ENCODE results near the gene ACP1.
"Not testable (repeated sequence)": the region's sequence is repeated elsewhere in the genome, so short reads cannot be mapped to it uniquely, and the experiment has no call there.

The ACP1 gene

DNA sequence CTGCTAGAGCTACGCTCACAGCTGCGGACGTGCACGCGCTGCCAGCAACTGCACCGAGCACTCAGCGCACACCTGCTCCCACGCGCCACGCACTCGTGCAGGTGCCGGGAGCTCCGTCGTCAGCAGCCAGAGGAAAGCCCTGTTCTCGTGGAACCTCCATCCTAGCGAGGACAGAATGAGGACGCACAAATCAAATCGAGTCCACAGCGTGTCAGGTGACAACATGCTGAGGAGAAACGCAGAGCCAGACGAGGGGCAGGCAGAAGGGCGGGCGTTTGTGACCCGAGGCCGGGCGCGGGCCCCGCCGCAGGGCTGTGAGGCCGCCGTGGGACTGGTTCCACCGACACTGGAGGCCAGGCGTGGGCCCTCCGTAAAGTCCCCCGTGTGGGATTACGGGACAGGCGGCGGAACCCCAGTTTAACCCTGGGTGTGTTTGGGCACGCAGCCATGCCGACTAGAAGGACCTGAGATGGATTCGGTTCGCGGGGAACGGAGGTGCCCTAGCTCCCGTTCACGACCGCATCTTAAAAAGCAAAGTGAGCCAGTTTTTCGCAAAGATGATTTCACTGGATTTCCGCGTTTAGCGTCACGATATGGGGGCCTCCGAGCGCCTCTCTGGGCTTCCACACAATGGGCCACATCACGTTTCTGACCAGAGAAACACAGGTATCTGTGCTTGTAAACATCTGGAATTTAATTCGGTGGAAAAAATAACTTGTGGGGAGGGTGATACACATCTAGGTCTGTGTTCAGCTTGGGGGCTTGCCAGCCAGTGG is 50.0 kb downstream of the ACP1 start:
- no peak for DNase-seq

- DNase-seq, result not testable (repeated sequence)
These were observed 51.2 kb downstream of the ACP1 start for GRCh38 chr2:315925-316324.

- DNase-seq, result no peak
These were observed 51.6 kb downstream of the ACP1 start for GRCh38 chr2:316381-316780.

GRCh38 chr2:317501-318424 is 53.0 kb downstream of the ACP1 start:
- DNase-seq, result no peak

- DNase-seq, result no peak
These were observed 54.4 kb downstream of the ACP1 start for GRCh38 chr2:319059-319600.

DNA sequence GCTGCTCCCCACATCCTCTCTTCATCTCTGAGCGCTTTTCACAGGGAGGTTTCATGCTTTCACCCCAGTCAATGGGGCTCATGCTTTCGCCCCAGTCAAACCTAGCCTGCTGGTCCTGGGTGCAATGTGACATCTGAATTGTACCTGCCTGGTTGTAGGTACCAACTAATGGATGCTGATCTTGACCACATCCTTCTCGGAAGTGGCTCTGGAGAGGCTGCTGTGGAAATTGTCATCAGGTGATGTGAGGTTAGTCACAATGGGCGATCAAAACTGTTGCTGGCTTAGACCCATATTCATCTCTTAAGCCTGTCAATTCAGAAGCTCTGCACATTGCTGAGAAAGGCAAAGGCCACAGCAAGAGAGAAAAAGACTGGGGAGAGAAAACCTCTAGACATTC is 55.8 kb downstream of the ACP1 start:
- no peak for DNase-seq

DNA sequence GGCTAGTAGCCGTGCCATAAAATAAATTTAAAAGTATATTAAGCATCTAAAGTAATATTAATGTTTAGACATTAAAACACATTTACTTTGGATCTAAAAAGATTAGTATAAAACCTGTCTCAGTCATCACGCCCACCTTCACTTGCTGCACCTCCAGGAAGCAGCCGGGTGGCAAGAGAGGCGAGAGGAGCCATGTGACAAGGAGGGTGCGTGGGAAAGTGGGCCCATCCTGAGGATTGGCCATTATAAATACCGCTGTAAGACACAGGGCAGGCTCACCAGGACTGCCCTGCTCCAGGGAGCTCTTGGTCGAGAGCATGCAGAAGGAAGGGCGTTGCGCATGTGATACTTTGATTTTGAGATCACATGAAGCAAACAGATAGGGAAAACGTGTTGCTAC is 57.6 kb downstream of the ACP1 start:
- no peak for DNase-seq

DNA sequence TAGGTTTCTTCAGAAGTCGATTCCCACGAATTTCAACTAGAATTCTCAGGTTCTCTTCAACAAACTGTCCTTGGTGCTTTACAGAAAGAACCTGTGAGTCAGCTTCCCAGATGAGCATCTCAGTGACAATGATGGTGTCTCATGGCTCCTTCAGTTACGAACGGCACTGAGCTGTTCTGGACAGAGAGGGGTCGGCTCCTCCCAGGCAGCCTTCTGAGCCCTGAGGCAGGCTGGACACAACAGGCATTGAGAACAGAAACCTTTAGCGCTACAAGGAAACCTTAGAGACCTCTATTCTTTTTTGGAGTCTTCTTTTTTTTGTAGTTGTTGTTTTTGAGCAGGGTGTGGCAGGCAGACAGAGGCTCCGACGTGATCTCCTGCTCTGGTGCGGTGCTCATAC is 58.3 kb downstream of the ACP1 start:
- no peak for DNase-seq

All from activated effector memory CD4-positive, alpha-beta T cell treated with anti-CD3 and anti-CD28 coated beads, Interleukin-2, amount 50 U/mL, for 16 hours (primary cell).